Inflammatory macrophage (primary cell): ENCODE measurements around the gene CMTM7.
A peak's percentile ranks its signal among the peaks of the same experiment; 100 is the strongest.

Source experiments
- DNase-seq, 2 donors: peaks; one replicate each; pipeline ENCODE4 v3.0.0-alpha.2; 2020 to 2022

CMTM7 gene

DNA sequence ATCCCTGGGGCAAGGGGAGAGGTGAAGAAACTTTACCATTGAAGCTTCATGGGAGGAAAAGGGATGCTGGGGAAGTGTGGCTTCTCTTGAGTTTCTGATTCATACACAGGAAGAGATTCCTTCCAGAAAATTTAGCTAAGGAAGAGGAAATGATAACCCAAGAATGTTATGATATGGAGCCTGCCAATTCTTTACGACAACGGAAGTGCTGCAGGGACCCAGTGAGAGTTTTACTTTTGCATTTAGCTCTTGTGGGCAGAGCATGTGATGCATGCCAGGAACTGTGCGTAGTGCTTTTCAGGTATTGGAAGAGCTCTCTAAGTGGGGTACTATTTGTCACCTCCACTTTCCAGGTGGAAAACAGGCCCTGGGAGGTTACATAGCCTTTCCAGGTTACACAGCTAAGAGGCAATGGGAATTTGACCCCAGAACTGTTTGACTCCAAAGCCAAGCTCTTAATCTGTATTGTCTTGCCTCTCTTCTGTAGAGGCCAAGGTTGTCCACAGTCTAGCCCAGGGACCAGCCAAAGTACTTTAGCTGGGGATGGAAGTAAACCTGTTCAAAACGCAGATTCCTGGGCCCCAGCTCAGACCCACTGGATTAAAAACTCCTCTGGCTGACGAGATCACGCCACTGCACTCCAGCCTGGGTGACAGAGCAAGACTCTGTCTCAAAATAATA, 23.0 kb downstream of the CMTM7 start:
- peak; percentile 57 to 58 for DNase-seq

DNA sequence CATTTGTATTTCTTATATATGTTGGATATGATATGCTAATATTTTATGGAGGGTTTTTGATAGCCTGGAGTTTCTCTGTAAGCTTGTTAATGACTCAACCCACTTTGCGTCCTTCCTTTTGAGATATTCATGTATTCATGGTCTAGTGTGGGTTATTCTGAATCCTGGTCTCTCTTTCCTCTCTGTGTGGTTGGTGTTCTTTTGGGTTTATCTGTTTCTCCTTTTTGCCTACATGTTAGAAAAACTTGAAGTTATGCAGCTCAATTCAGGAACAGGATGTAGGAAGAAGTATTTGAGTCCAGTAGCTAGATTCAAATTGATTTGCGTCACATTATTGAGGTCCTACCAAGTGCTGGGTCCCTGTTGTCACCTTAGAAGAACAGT, 28.1 kb downstream of the CMTM7 start:
- DNase-seq, result peak; percentile 49 to 70

DNA sequence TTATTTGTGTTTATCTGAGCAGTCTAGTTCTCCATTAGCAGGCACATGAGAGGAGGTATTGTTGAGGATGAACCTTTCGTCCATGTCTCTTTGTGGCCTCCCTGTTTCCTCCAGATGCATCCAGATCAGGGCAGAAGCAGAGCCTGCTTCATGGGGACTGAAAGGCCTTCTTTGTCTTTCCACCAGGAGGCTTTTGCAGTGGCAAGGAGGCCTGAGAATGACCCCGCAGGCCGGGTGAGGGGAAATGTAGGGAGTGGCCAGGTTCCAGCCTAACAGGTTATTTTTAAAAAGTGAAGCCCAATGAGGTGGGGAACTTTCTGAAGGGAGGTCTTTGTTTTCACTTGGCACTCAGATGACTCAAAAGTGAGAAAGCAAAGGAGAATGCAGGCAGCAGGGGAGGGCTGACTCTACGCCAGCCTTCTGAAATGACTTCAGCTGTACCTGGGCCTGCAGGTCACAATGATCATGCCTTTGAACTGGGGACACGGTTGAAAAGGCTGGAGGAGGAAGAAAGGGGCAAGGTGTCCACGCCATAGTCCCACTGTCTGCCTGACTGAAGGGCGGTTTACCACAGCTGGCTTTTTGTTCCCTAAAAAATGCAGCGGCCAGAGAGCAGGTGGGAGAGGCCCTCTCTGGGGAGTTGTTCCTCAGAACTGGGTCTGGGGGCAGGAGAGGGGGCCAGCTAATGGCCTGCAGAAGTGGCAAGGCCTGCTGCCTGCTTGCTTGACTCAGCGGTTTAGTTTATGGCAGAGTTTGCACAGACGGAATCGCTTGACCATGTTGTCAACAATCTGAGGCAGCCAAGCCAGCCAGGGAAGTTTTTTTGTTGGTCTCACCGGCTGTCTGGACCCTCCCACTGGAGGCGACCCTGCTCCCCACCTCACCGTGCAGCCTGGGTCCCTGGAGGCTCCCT, 28.7 kb downstream of the CMTM7 start:
- DNase-seq, result peak; percentile 19 to 54

DNA sequence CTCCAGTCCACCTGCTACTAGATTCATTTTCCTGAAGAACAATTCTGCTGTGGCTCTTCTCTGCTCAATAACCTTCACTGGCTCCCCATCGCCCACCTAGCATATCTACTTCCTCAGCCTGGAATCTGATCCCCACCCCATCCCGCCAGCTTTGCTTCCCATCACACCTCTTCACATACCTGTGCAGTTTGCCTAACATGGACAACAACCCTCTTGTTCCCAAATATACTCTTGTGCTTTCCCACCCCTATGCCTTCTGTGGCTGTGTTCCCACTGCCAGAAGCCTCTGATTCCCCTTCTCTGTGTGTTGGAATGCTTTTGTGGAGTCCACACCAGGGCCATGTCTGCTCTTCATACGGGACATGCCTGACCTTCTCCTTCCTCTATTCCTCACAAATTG, 29.5 kb downstream of the CMTM7 start:
- no peak for DNase-seq

DNA sequence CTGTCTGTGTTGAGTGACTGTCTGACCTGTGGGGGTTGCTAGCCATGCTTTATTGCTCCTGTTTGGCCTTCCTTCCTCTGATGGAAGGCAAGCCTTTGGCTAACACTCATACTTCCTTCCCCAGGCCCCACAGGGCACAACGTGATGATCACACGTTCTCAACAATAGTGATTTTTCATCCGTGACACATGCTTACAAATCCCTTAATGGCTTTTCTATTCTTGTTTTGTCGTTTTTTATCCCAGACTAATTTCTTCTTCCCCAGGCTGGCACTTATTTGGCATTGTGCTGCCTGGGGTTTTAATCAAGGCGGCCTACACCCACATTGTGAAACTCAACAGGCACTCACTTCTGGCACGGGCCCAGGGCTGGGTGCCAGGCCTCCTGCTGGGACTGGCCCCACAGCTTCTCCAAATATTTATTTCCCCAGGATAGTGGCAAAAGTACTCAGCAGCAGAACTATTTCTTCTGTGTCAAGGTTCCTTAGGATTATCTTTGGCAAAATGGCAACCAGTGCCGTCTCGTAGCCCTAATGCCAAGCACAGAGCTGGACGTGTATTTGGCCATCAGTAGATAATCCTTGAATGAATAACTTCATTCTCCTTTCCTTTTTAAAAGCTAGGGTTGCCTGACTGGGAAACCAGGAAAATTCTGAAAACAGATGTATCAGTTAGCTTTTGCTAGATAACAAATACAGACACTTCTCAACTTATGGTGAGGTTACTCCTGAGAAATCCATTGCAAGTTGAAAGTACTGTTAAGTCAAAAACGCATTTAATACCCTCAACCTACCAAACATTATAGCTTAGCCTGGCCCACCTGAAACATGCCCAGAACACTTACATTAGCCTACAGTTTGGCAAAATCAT, 30.6 kb downstream of the CMTM7 start:
- peak; percentile 76 to 83 for DNase-seq

DNA sequence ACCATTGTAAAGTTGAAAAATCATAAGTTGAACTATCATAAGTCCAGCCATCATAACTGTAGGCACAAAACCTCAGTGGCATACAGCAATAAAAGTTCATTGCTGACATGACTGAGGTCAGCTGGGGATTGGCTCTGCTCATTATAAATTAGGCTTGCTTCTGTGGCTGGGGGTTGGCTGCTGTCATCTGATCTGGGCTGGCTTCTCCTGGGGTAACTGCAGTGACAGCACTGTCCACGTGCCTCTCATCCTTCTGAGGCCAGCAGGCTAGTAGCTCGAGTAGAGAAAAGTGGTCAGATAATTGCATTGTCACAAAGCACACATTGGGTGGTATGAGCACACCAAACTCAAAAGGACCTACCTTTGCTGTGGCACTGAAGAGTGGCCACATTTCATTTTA, 31.3 kb downstream of the CMTM7 start:
- peak; percentile 49 to 68 for DNase-seq

DNA sequence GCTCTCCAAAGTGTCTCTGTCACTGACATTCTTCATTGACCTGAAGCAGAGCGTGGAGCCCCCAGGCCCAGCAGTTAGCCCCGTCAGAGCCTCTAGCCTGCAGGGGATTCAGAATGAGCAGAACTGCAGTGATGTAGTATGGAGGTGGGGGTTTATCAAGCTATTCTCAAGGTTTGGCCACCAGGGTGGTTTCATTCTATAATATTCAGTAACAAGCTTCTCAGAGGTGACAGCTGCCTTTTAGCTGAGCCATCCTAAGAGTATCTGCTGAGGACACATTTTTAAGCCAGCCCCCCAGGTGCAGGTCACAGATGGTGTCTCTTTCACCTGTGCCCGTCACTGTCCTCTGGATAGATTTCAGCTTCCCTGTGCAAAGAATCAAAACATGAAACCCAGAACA, 31.9 kb downstream of the CMTM7 start:
- no peak for DNase-seq

DNA sequence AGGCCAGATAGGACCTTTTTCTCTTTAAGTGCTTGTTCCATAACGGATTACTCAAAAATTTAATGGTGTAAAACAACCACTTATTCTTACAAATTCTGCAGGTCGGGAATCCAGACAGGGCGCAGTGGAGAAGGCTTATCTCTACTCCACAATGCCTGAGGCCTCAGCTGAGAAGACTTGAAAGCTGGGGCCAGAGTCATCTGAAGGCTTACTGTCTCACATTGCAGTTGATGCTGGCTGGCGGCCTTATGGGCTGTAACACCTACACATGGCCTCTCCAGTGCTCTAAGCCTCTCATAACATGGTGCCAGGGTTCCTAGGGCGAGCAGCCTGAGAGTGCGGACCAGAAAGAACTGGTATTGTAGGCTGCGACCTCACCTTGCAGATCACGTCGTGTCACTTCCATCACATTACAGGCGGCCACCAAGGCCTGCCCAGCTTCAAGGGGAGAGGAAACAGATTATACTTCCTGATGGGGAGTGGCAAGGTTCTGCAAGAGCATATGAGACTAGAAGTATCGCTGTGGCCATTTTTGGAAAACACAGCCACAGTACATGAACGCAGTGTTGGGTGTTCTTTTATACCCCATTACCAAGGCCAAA, 32.4 kb downstream of the CMTM7 start:
- DNase-seq, result peak; percentile 18 to 26

DNA sequence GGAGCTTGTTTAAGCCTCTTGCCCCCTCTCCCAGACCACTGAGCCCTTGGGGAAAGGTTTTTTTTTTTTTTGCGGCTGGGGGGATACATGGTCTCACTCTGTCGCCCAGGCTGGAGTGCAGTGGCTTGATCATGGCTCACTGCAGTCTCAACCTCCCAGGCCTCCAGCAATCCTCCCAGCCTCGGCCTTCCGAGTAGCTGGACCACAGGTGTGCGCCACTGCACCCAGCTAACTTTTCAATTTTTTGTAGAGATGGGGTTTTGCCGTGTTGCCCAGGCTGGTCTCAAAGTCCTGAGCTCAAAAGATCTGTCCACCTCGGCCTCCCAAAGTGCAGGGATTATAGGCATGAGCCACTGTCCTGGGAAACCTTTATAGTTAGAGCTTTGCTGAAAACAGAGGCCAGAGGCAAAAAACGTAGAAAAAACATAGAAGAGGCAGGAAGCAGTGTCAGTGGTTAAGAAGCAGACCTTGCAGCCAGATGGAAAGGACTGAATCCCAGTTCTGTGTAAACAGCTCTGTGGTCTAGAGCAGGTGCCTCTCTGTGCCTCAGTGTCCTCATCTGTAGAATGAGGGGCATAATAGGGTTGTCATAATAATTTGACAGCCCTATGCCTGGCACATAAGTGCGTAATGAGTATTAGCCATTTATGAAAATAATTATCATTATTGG, 33.1 kb downstream of the CMTM7 start:
- DNase-seq, result no peak

DNA sequence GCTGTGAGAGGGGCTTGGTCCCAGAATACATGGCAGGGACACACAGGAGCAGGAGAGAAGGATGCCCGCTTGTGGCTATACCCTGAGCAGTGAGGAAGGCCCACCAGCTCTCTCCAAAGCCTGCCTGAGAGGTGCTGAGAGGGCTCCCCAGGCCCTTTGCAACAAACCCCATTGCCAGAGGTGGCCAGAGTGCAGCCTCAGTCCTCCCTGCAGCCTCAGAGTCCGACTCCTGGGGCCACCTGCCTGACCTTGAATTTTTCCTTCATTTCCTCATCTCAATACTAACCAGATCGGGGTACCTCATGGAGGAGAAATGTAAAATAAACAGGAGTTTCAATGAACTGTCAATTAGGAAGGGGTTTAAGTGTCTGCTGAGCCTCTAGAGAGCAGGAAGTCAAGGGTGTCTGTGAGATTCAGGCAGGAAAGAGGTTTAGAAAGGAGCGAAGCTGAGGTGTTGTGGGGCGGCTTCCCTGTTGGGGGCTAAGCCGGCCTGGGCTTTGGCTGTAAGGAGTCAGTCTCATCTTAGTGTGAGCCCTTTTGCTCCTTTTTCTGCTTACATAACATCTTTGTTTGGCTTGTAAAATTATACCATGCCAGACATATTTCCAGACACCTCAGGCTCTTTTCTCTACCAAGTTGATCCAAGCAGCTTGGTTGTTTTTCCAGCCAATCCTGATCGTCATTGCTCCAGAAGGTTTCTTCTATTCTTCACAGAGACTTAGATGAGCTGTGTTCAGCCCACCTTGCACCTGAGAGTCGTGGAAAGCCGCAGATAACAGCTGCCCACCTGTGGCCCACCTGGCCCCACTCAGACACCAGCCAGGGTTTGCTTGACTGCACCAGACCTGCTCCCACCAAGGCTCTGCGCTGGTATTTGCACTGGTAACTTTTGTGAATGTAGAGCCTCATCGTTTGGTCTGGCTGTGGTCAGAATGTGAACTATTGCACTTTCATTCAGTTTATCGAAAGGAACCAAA, 36.7 kb downstream of the CMTM7 start:
- DNase-seq, result no peak

DNA sequence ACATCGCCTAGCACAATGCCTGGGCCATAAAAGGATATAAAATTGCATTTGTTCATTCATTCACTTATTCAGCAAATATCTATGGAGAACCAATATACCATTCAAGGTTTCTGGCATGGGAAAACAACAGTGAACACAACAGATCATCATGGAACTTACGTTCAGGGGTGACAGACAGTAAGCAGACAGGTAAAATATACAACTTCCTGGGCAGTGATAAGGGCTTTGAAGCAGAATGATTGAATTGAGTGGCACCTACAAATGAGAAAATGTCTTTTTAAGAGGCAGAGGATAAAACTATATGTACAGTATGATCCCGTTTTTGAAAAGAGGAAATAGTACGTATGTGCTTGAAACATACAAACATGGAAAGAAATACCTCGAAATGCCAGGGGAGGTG, 39.2 kb downstream of the CMTM7 start:
- no peak for DNase-seq

DNA sequence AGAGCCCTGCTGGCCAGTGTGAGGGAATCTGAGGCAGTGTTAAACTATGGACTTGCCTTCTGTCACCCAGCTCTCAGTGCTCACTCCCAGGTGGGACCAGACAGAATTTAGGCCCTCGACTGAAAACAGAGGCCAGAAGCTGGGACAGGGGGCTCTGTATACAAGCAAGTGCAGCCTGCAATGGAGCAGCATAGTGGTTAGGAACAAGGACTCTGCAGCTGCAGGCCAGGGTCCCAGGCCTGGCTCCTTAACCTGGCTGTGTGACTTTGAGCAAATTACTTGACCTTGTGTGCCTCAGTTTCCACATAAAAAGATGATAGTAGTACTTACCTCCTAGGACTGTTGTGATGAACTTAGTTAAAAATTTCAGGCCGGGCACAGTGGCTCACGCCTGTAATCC, 39.8 kb downstream of the CMTM7 start:
- no peak for DNase-seq

DNA sequence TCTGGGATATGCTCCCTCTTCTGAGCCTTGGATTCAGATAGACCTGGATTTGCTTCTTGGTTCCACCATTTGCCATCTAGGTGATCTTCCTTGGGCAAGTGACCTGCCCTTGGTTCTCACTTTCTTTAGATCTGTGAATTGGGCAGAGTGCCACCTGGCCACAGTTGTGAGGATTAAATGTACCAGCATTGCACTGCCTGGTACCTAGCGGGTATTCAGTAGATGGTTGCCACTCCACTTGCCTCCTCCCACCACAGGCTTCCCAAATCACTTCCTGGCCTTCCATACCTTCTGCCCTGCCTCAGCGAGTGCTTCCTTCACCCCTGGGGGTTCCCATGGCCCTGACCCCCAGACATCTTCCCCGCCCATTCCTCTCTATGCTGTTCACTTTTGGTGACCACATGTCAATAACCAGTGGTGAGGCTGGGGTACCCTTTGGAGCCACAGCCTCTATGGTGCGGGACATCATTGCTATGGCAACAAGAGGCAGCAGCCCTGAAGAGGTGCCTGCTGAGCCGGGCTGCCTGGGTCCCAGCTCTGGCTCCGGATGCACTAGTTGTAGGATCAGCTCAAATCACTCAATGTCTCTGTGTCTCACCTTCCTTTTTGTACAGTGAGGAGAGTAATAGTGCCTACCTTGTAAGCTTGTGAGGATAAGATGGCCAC, 40.5 kb downstream of the CMTM7 start:
- DNase-seq, result no peak

DNA sequence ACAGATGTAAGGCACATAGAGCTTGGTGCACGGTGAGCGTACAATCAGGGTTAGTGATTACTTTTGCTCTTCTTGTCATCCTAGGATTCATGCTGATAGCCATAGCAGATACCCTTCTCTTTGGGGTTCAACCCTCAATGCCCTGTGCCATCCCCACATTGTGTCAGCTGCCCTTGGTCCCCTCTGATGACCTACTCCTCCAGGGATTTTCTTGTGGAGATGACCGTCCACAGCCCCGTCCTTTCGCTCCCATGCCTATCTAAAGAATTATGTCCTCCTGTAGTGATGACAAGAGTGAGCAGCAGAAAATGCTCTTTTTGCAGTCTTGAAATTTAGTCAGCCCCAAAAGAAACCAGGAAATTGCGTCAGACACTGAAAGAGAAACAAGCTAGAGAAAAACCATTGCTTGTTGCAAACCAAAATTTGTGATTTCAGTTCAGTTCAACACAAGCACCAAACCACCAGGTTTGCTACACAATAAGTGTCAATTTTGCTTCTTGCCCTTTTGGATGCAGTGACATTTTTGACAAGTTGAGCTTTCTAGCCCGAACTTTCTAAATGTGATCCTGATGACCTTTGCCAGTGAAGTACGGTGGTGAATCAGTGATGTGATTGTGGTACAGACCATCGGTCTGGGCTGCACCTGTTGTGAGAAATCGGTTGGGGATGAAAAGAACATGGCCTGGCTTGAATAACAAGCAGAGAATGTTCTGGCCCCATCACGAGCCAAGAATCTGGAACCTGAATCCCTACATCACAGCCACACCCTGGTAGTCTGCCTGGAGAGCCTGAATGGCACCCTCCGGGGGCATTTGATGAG, 41.3 kb downstream of the CMTM7 start:
- DNase-seq, result peak; percentile 53 to 58

DNA sequence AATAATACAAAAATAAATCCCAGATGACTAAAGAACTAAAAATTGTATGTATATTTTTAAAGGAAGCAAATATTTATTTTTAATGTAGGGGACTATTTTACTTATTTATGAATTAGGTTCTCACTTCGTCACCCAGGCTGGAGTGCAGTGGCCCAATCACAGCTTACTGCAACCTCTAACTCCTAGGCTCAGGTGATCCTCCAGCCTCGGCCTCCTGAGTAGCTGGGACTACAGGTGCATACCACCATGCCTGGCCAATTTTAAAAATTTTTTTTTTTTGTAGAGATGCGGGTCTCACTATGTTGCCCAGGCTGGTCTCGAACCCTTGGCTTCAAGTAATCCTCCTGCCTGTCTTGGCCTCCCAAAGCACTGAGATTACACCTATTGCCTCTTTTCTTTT, 42.6 kb downstream of the CMTM7 start:
- DNase-seq, result no peak

DNA sequence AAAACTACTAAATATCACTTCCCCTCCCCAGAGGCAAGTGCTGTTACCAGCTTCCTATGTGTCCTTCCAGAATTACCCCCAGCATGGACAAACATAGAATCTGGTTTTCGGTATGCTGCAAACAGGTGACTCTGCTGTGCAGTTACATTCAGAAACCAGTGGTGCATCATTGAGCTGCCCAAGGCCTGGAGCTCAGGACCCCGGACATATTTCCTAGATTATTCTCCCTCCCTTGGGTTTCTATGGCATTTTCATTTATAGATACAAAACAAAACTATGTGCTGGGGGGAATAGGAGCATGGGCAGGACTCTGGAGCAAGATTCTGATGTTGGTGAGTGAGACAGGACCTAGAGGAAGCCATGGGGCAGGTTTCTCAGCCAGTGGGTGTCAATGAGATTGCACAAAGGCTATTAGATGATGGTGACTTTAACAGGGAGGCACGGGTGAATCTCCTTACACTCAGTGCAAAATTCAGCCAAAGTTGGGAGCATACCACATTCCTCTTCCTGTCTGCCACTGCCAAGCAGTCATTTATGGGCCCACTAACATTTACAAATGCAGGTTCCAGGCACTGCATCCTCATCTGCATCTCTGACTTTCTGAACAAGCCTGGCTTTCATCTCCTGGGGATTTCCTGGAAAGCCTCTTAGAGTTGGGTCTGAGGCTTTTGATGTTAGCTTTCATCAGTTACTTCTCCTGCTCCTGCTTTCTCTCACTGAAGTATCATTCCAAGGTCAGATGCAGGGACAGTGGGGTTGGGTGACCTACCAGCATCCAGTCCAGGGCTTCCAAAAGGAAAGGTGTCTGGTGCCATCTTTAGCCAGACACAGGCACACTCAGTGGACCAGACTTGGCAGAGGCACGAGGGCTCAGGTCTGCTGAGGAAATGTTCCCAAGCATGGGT, 44.5 kb downstream of the CMTM7 start:
- DNase-seq, result peak in 1 of 2 donors; percentile 24

DNA sequence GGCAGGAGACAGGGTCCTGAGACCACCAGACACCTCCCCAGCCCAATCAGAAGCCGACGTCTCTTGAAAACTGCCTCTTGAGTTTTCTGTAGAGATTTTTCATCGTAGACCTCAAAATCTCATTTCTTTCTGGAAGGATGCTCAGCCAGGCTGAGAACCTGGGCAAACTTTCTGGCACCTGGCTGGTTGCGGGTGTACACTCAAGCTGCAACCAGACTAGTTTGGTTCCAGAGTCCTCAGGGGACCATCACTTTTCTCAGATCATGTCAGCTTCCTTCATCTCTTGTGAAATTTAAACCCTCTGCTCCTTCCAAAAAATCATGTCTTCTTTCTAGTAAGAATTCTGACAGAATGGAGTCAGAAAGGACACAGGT, 45.1 kb downstream of the CMTM7 start:
- DNase-seq, result no peak

DNA sequence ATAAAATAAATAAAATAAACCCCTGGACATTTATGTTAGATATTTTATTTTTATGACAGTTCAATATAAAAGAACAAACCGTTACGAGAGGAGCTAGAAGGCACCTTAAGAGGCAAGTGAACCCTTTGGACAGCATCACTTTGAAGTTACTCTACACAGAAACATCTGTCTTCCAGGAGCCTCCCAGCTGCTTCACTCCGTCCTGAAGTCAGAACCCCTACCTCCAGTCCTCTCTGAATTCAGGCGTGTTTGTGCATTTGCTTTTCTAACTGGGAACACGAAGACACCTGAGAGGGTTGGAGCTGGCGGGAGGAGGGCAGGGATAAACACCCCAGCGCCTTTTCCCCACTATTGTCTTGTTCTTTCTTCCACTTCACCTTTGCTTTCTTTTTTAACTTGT, 46.2 kb downstream of the CMTM7 start:
- DNase-seq, result no peak
